KMS-11 (cell line): Measurements from ENCODE around the gene ITGAV.
"Not testable (repeated sequence)": the region's sequence is repeated elsewhere in the genome, so short reads cannot be mapped to it uniquely, and the experiment has no call there.

Experiments used
- H2AFZ ChIP-seq: fragments of 200-600 bp; sonication (generic); 2 replicates; pipeline ENCODE4 v1.6.1; 2016; ENCODE audit warnings: antibody characterized with exemption, mixed run types, low read depth
- H3K27ac ChIP-seq: fragments of 200-600 bp; sonication (generic); 2 replicates; pipeline ENCODE4 v1.6.1; 2016; ENCODE audit warnings: mild to moderate bottlenecking, mixed run types
- H3K27me3 ChIP-seq: fragments of 200-600 bp; sonication (generic); 2 replicates; pipeline ENCODE4 v1.6.1; 2017; ENCODE audit warnings: mild to moderate bottlenecking, low read depth, mixed run types, moderate library complexity; ENCODE audit not compliant: insufficient read depth
- H3K36me3 ChIP-seq: fragments of 200-600 bp; sonication (generic); 2 replicates; pipeline ENCODE4 v1.6.1; 2017; ENCODE audit warnings: mild to moderate bottlenecking, mixed run types; ENCODE audit not compliant: insufficient read depth
- H3K4me1 ChIP-seq: fragments of 200-600 bp; sonication (generic); 2 replicates; pipeline ENCODE4 v1.6.1; 2016; ENCODE audit warnings: mild to moderate bottlenecking, low read depth, mixed run types; ENCODE audit not compliant: poor library complexity, severe bottlenecking
- H3K4me2 ChIP-seq: fragments of 200-600 bp; sonication (generic); 2 replicates; pipeline ENCODE4 v1.7.0; 2016; ENCODE audit warnings: mild to moderate bottlenecking, mixed run types
- H3K4me3 ChIP-seq: fragments of 200-600 bp; sonication (generic); IDR thresholded peaks from 2 replicates; pipeline ENCODE4 v1.6.1; 2017; ENCODE audit warnings: low read depth, low read length, mixed read lengths; ENCODE audit not compliant: insufficient read depth
- H3K79me2 ChIP-seq: fragments of 200-600 bp; sonication (generic); 2 replicates; pipeline ENCODE4 v1.6.1; 2016; ENCODE audit warnings: low read depth, mixed run types; ENCODE audit not compliant: insufficient read depth
- H3K9ac ChIP-seq: fragments of 200-600 bp; sonication (generic); 2 replicates; pipeline ENCODE4 v1.6.1; 2016; ENCODE audit warnings: mild to moderate bottlenecking, mixed run types
- H4K20me1 ChIP-seq: fragments of 200-600 bp; sonication (generic); 2 replicates; pipeline ENCODE4 v1.6.1; 2016; ENCODE audit warnings: mild to moderate bottlenecking, mixed run types; ENCODE audit not compliant: insufficient read depth
- CTCF ChIP-seq: fragments of 200-600 bp; sonication (generic); conservative IDR thresholded peaks from 2 replicates; pipeline ENCODE4 v1.6.1; 2017; ENCODE audit warnings: low read depth, mild to moderate bottlenecking, antibody characterized with exemption, low read length, moderate library complexity, mixed read lengths

Gene ITGAV

GRCh38 chr2:186560254-186560653, 29.6 kb upstream of the ITGAV start:
- Histone ChIP-seq H3K9ac (no peak overlapping the region), H3K27ac (no peak overlapping the region), H3K27me3 (no peaks in the 10 kb centered on the region), H2AFZ (no peak overlapping the region), H3K4me2 (no peak overlapping the region), H4K20me1 (no peaks in the 10 kb centered on the region), H3K36me3 (no peaks in the 10 kb centered on the region), H3K79me2 (no peaks in the 10 kb centered on the region), H3K4me1 (no peaks in the 10 kb centered on the region), H3K4me3 (no peak overlapping the region)
- TF ChIP-seq CTCF: no peak

- H3K27ac ChIP-seq: no peak overlapping the region
- no peak overlapping the region for H2AFZ ChIP-seq
- H3K36me3 ChIP-seq: no peaks in the 10 kb centered on the region
- TF ChIP-seq CTCF: no peak
- H3K4me3 ChIP-seq: no peak overlapping the region
- H3K4me1 ChIP-seq: no peaks in the 10 kb centered on the region
- H3K4me2 ChIP-seq: no peak overlapping the region
- H3K79me2 ChIP-seq: no peaks in the 10 kb centered on the region
- no peaks in the 10 kb centered on the region for H4K20me1 ChIP-seq
- H3K9ac ChIP-seq: no peak overlapping the region
- H3K27me3 ChIP-seq: no peaks in the 10 kb centered on the region
These were observed 28.2 kb upstream of the ITGAV start for GRCh38 chr2:186561467-186562208.

GRCh38 chr2:186562209-186562578, 27.7 kb upstream of the ITGAV start:
- Histone ChIP-seq H3K27ac (no peak overlapping the region), H3K9ac (no peak overlapping the region), H2AFZ (no peak overlapping the region), H4K20me1 (no peaks in the 10 kb centered on the region), H3K4me2 (no peak overlapping the region), H3K27me3 (no peaks in the 10 kb centered on the region), H3K36me3 (no peaks in the 10 kb centered on the region), H3K4me1 (no peaks in the 10 kb centered on the region), H3K79me2 (no peaks in the 10 kb centered on the region), H3K4me3 (no peak overlapping the region)
- TF ChIP-seq CTCF: no peak

- H3K4me2 ChIP-seq, H3K27me3 ChIP-seq, H3K9ac ChIP-seq, H3K79me2 ChIP-seq, H3K4me3 ChIP-seq, H3K4me1 ChIP-seq, H2AFZ ChIP-seq, H3K27ac ChIP-seq, H3K36me3 ChIP-seq, H4K20me1 ChIP-seq: not testable (repeated sequence)
These were observed 21.3 kb upstream of the ITGAV start for GRCh38 chr2:186568600-186568999.

GRCh38 chr2:186569127-186569526, 20.7 kb upstream of the ITGAV start:
- H2AFZ ChIP-seq, H3K36me3 ChIP-seq, H3K27ac ChIP-seq, H3K27me3 ChIP-seq, H3K9ac ChIP-seq, H4K20me1 ChIP-seq, H3K4me1 ChIP-seq, H3K4me3 ChIP-seq, H3K79me2 ChIP-seq, H3K4me2 ChIP-seq: not testable (repeated sequence)
